GM12872 (cell line): ENCODE data around the gene C19orf18.

Source experiments
- CTCF ChIP-seq: IDR thresholded peaks from 3 replicates; pipeline ENCODE4 v1.5.1; 2011; ENCODE audit warnings: low read depth, mild to moderate bottlenecking, low read length, moderate library complexity; ENCODE audit not compliant: insufficient read depth

C19orf18 gene

DNA sequence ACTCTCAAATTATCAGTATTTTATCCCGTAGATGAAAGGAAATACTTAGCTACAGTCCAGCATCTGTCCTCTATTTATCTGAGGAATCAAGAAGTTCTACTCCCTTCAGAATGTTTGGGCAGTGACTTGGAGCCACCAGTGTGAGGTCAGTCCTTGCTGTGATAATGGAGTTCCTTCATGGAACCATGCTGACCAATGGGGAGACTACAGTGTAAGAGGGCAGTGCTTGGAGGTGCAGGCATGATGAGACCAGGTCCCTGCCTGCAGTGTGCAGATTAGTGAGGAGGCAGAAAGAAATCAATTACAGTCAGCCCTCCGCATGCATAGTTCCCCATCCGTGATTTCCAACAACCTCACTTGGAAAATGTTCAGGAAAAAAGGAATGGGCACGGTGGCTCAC lies at the start of gene C19orf18:
TSS of gene C19orf18 (minus strand) at position 101 of the 400 bp plus-strand sequence. CDS start 102 bp downstream, outside the sequence.
- no peak for TF ChIP-seq CTCF

DNA sequence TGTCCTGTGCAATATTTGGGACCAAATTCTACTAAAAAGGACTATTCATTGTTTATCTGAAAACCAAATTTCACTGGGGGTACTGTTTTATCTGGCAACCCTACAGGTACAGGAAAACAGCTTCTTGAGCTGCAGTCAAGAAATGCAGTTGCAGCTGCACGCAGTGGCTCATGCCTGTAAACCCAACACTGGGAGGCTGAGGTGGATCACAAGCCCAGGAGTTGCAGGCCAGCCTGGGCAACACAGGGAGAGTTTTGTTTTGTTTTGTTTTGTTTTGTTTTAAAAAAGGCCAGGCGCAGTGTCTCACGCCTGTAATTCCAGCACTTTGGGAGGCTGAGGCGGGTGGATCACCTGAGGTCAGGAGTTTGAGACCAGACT lies 47.9 kb upstream of the C19orf18 start:
- TF ChIP-seq CTCF = no peak

GRCh38 chr19:58021541-58022282 lies 47.4 kb upstream of the C19orf18 start:
- TF ChIP-seq CTCF = peak; percentile 48; the same call in 2 of the 3 replicates

- TF ChIP-seq CTCF = no peak
Measured at GRCh38 chr19:58020129-58020528, 45.8 kb upstream of the C19orf18 start.

DNA sequence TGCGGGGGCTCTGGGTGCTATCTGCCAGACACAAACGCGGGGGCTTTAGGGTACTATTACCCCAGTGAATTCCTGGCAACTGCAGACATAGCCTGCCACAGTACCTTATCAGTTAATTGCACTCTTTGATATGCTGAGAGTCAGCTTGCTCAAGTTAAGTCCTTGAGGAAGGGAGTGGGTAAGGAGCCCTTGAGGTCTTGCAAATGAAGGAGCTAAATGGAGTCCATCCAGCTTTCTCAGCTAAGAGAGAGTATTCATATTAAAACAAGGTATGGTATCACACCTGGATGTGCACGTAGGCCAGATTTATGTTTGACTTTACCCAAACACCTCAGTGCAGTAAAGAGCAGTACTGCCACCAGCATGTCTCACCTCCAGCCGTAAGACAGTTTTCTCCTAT lies 39.8 kb upstream of the C19orf18 start:
- no peak for TF ChIP-seq CTCF

DNA sequence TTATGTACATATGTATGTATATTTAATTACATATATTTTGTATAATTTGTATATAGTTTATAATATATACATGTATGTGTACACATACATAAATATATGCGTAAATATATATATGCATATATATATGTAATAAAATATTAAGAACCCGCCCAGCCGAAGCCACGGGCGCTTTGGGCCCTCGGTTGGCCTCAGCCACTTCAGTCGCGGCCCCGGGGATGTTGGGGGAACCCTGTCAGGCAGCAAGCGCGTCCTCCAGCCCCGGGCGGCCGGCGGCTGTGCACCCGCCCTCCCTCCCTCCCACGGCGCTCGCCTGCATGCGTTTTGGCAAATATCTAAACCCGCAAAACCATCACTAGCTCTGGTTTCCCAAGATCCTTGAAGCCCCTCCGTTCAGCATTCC lies 36.2 kb upstream of the C19orf18 start:
- TF ChIP-seq CTCF = no peak

GRCh38 chr19:58009666-58010301 lies 35.5 kb upstream of the C19orf18 start:
- no peak for TF ChIP-seq CTCF
